Dendritic cell treated with granulocyte-macrophage colony-stimulating factor and Interleukin-4, amounts not matched to agents 40 ng/mL and 50 ng/mL, for 4 days (primary cell): Measurements from ENCODE around the gene EIF3L.
A peak's percentile ranks its signal among the peaks of the same experiment; 100 is the strongest.
"Not testable (repeated sequence)": the region's sequence is repeated elsewhere in the genome, so short reads cannot be mapped to it uniquely, and the experiment has no call there.

Experiments
- H3K27ac Mint-ChIP-seq: one replicate; pipeline ENCODE4 v1.8.0; 2022; ENCODE audit warnings: mild to moderate bottlenecking, mixed read lengths
- H3K27me3 Mint-ChIP-seq: one replicate; pipeline ENCODE4 v1.8.0; 2022; ENCODE audit warnings: mild to moderate bottlenecking, mixed read lengths
- H3K36me3 Mint-ChIP-seq: one replicate; pipeline ENCODE4 v1.8.0; 2022; ENCODE audit warnings: low read depth, mixed read lengths
- H3K4me1 Mint-ChIP-seq: one replicate; pipeline ENCODE4 v1.8.0; 2022; ENCODE audit warnings: low read depth, mixed read lengths
- H3K4me3 Mint-ChIP-seq: one replicate; pipeline ENCODE4 v1.8.0; 2022; ENCODE audit warnings: mild to moderate bottlenecking, moderate library complexity, mixed read lengths
- H3K9me3 Mint-ChIP-seq: one replicate; pipeline ENCODE4 v1.8.0; 2022; ENCODE audit warnings: mixed read lengths
- intact Hi-C: fragments of 100-400 bp; cut with micrococcal nuclease; formaldehyde crosslinking; loops from one replicate; pipeline ENCODE4 v1.15.0; 2022

Gene EIF3L

GRCh38 chr22:37849089-37849751 lies at the start of gene EIF3L:
EIF3L (plus strand) TSS chr22:37849419; CDS start chr22:37849450, 31 bp downstream.
- H3K4me1 Mint-ChIP-seq = peaks cover 39% of the 10 kb centered on the region

GRCh38 chr22:37799979-37800378 lies 49.2 kb upstream of the EIF3L start:
- H3K27ac Mint-ChIP-seq, H3K9me3 Mint-ChIP-seq, H3K36me3 Mint-ChIP-seq, H3K4me3 Mint-ChIP-seq, intact Hi-C loops: not testable (repeated sequence)
- peaks cover 20% of the 10 kb centered on the region for H3K4me1 Mint-ChIP-seq
- H3K27me3 Mint-ChIP-seq = peaks cover 55% of the 10 kb centered on the region

More at GRCh38 chr22:37849089-37849751, at the start of gene EIF3L:
- Mint-ChIP-seq H3K27me3 (no peaks in the 10 kb centered on the region), H3K9me3 (no peaks in the 10 kb centered on the region), H3K4me3 (peak within 1 kb of the TSS; percentile 95), H3K27ac (peak within 1 kb of the TSS; percentile 99), H3K36me3 (peaks cover 57% of the 10 kb centered on the region)
- intact Hi-C loops = no loop called here

- H3K36me3 Mint-ChIP-seq = no peaks in the 10 kb centered on the region
- H3K4me3 Mint-ChIP-seq = peak overlapping the region; percentile 77
- intact Hi-C loops = no loop called here
- H3K4me1 Mint-ChIP-seq = peaks cover 39% of the 10 kb centered on the region
- H3K27me3 Mint-ChIP-seq = peaks cover 70% of the 10 kb centered on the region
- H3K27ac Mint-ChIP-seq = peak overlapping the region; percentile 77
- no peaks in the 10 kb centered on the region for H3K9me3 Mint-ChIP-seq
These were observed 47.3 kb upstream of the EIF3L start for GRCh38 chr22:37801946-37802309.

- H3K4me3 Mint-ChIP-seq = peak overlapping the region; percentile 77
- H3K27me3 Mint-ChIP-seq = peaks cover 73% of the 10 kb centered on the region
These were observed 46.7 kb upstream of the EIF3L start for GRCh38 chr22:37802310-37803194.

GRCh38 chr22:37803195-37803638 lies 46.0 kb upstream of the EIF3L start:
- Mint-ChIP-seq H3K9me3 (no peaks in the 10 kb centered on the region), H3K27ac (peak overlapping the region; percentile 77), H3K4me3 (peak overlapping the region; percentile 77), H3K36me3 (no peaks in the 10 kb centered on the region), H3K27me3 (peaks cover 73% of the 10 kb centered on the region), H3K4me1 (peaks cover 51% of the 10 kb centered on the region)
- intact Hi-C loops = no loop called here

More at GRCh38 chr22:37802310-37803194, 46.7 kb upstream of the EIF3L start:
- intact Hi-C loops = no loop called here
- no peaks in the 10 kb centered on the region for H3K9me3 Mint-ChIP-seq
- H3K4me1 Mint-ChIP-seq = peaks cover 44% of the 10 kb centered on the region
- H3K36me3 Mint-ChIP-seq = no peaks in the 10 kb centered on the region
- H3K27ac Mint-ChIP-seq = peak overlapping the region; percentile 77

- intact Hi-C loops = no loop called here
- Mint-ChIP-seq H3K27ac (peak overlapping the region; percentile 86), H3K27me3 (peaks cover 73% of the 10 kb centered on the region), H3K9me3 (no peaks in the 10 kb centered on the region), H3K36me3 (no peaks in the 10 kb centered on the region), H3K4me3 (peak overlapping the region; percentile 87), H3K4me1 (peaks cover 54% of the 10 kb centered on the region)
These were observed 45.4 kb upstream of the EIF3L start for GRCh38 chr22:37803639-37804351.

- Mint-ChIP-seq H3K4me1 (peaks cover 54% of the 10 kb centered on the region), H3K36me3 (no peaks in the 10 kb centered on the region), H3K9me3 (no peaks in the 10 kb centered on the region), H3K27me3 (peaks cover 75% of the 10 kb centered on the region), H3K4me3 (peak overlapping the region; percentile 87), H3K27ac (peak overlapping the region; percentile 86)
- intact Hi-C loops = no loop called here
These were observed 44.8 kb upstream of the EIF3L start for GRCh38 chr22:37804352-37804880.

- Mint-ChIP-seq H3K36me3 (no peaks in the 10 kb centered on the region), H3K4me1 (peaks cover 54% of the 10 kb centered on the region), H3K27ac (peak overlapping the region; percentile 86), H3K9me3 (no peaks in the 10 kb centered on the region), H3K27me3 (peaks cover 79% of the 10 kb centered on the region), H3K4me3 (peak overlapping the region; percentile 87)
- intact Hi-C loops = no loop called here
These were observed 44.1 kb upstream of the EIF3L start for GRCh38 chr22:37804881-37805809.

GRCh38 chr22:37805810-37806277 lies 43.4 kb upstream of the EIF3L start:
- H3K4me1 Mint-ChIP-seq = peaks cover 54% of the 10 kb centered on the region
- peaks cover 72% of the 10 kb centered on the region for H3K27me3 Mint-ChIP-seq
- H3K36me3 Mint-ChIP-seq = no peaks in the 10 kb centered on the region
- H3K9me3 Mint-ChIP-seq = no peaks in the 10 kb centered on the region
- intact Hi-C loops = no loop called here
- H3K4me3 Mint-ChIP-seq = peak overlapping the region; percentile 87
- H3K27ac Mint-ChIP-seq = peak overlapping the region; percentile 86

- peak overlapping the region; percentile 86 for H3K27ac Mint-ChIP-seq
These were observed 42.5 kb upstream of the EIF3L start for GRCh38 chr22:37806409-37807333.

GRCh38 chr22:37807410-37808293 lies 41.6 kb upstream of the EIF3L start, which contains the start of gene GCAT:
GCAT (plus strand) TSS chr22:37807934; CDS start chr22:37807968, 34 bp downstream.
- Mint-ChIP-seq H3K27me3 (peaks cover 60% of the 10 kb centered on the region), H3K4me3 (peak within 1 kb of the TSS; percentile 87), H3K27ac (peak within 1 kb of the TSS; percentile 86), H3K9me3 (no peaks in the 10 kb centered on the region), H3K36me3 (no peaks in the 10 kb centered on the region), H3K4me1 (peaks cover 53% of the 10 kb centered on the region)
- intact Hi-C loops = no loop called here

More at GRCh38 chr22:37806409-37807333, 42.5 kb upstream of the EIF3L start:
- H3K4me3 Mint-ChIP-seq = peak overlapping the region; percentile 87
- H3K9me3 Mint-ChIP-seq = no peaks in the 10 kb centered on the region
- H3K4me1 Mint-ChIP-seq = peaks cover 54% of the 10 kb centered on the region
- H3K36me3 Mint-ChIP-seq = no peaks in the 10 kb centered on the region
- H3K27me3 Mint-ChIP-seq = peaks cover 67% of the 10 kb centered on the region
- intact Hi-C loops = no loop called here
